Stimulated activated CD4-positive, alpha-beta T cell treated with anti-CD3 and anti-CD28 coated beads, Interleukin-12 subunit alpha, Interleukin-12 subunit beta, amount 100 ng/mL, for 24 hours (primary cell): ENCODE results near the gene SPRYD7.
"Not testable (repeated sequence)": the region's sequence is repeated elsewhere in the genome, so short reads cannot be mapped to it uniquely, and the experiment has no call there.

Experiments
- DNase-seq, 2 experiments: peaks; one replicate each; pipeline ENCODE4 v3.0.0-alpha.2; 2020; ENCODE audit warnings: low read depth in 2 of 2

Gene SPRYD7

GRCh38 chr13:49932868-49933267 is 3.3 kb downstream of the SPRYD7 start:
- no peak for DNase-seq

- no peak for DNase-seq
Observed at GRCh38 chr13:49932066-49932465, 4.1 kb downstream of the SPRYD7 start.

- no peak for DNase-seq
Observed at GRCh38 chr13:49927755-49928154, 8.4 kb downstream of the SPRYD7 start.

- no peak for DNase-seq
Observed at GRCh38 chr13:49925881-49926418, 10.2 kb downstream of the SPRYD7 start.

GRCh38 chr13:49922301-49922700 is 13.8 kb downstream of the SPRYD7 start:
- no peak for DNase-seq

- not testable (repeated sequence) for DNase-seq
Observed at GRCh38 chr13:49920969-49921368, 15.2 kb downstream of the SPRYD7 start.

- DNase-seq, result not testable (repeated sequence)
Observed at GRCh38 chr13:49918106-49918505, 18.0 kb downstream of the SPRYD7 start.

- DNase-seq, result no peak
Observed at GRCh38 chr13:49914947-49915346, 21.2 kb downstream of the SPRYD7 start.

- DNase-seq, result no peak
Observed at GRCh38 chr13:49908637-49909036, 27.5 kb downstream of the SPRYD7 start.

GRCh38 chr13:49904729-49905456 is 31.2 kb downstream of the SPRYD7 start:
- no peak for DNase-seq

GRCh38 chr13:49898792-49899191 is 37.3 kb downstream of the SPRYD7 start:
- no peak for DNase-seq

GRCh38 chr13:49897713-49898112 is 38.4 kb downstream of the SPRYD7 start:
- no peak for DNase-seq

- no peak for DNase-seq
Observed at GRCh38 chr13:49895826-49896225, 40.3 kb downstream of the SPRYD7 start.

GRCh38 chr13:49893591-49893990 is 42.5 kb downstream of the SPRYD7 start:
- DNase-seq, result no peak

GRCh38 chr13:49890376-49890775 is 45.8 kb downstream of the SPRYD7 start:
- DNase-seq, result no peak

GRCh38 chr13:49878682-49879081 is 57.5 kb downstream of the SPRYD7 start:
- no peak for DNase-seq

GRCh38 chr13:49877629-49878218 is 58.4 kb downstream of the SPRYD7 start:
- DNase-seq, result no peak

- DNase-seq, result no peak
Observed at GRCh38 chr13:49874430-49874829, 61.7 kb downstream of the SPRYD7 start.

GRCh38 chr13:49869519-49869918 is 66.6 kb downstream of the SPRYD7 start:
- DNase-seq, result no peak

GRCh38 chr13:49867834-49868233 is 68.3 kb downstream of the SPRYD7 start:
- DNase-seq, result no peak

GRCh38 chr13:49865218-49865617 is 70.9 kb downstream of the SPRYD7 start:
- DNase-seq, result no peak

GRCh38 chr13:49864509-49864908 is 71.6 kb downstream of the SPRYD7 start:
- no peak for DNase-seq
